GM19043 (cell line): ENCODE data around the gene APOBEC3B.
"Not testable (repeated sequence)": the region's sequence is repeated elsewhere in the genome, so short reads cannot be mapped to it uniquely, and the experiment has no call there.

Source experiments
- ATAC-seq: cut with Tn5 transposase; IDR thresholded peaks from one replicate; pipeline ENCODE4 v1.9.1; 2021; ENCODE audit warnings: low read depth; ENCODE audit not compliant: unreplicated experiment

The APOBEC3B gene

GRCh38 chr22:38987171-38987895, 5.2 kb downstream of the APOBEC3B start:
- no peak for ATAC-seq

- no peak for ATAC-seq
Measured at GRCh38 chr22:38989466-38989865, 7.3 kb downstream of the APOBEC3B start.

GRCh38 chr22:38992871-38993371, 10.8 kb downstream of the APOBEC3B start:
- ATAC-seq: not testable (repeated sequence)

- no peak for ATAC-seq
Measured at GRCh38 chr22:38996105-38996504, 14.0 kb downstream of the APOBEC3B start.

- no peak for ATAC-seq
Measured at GRCh38 chr22:38997518-38997917, 15.4 kb downstream of the APOBEC3B start.

- no peak for ATAC-seq
Measured at GRCh38 chr22:39003165-39003638, 21.1 kb downstream of the APOBEC3B start.

GRCh38 chr22:39007177-39007576, 25.0 kb downstream of the APOBEC3B start:
- no peak for ATAC-seq

GRCh38 chr22:39008271-39008850, 26.2 kb downstream of the APOBEC3B start:
- not testable (repeated sequence) for ATAC-seq

GRCh38 chr22:39010946-39011345, 28.8 kb downstream of the APOBEC3B start:
- ATAC-seq: no peak

GRCh38 chr22:39012533-39013511, 30.7 kb downstream of the APOBEC3B start:
- no peak for ATAC-seq

GRCh38 chr22:39013561-39013941, 31.4 kb downstream of the APOBEC3B start:
- not testable (repeated sequence) for ATAC-seq

GRCh38 chr22:39013942-39014722, 32.0 kb downstream of the APOBEC3B start, which contains the start of gene APOBEC3C:
TSS of gene APOBEC3C (plus strand) at chr22:39014257. CDS start at chr22:39014363, 106 bp downstream.
- peak; percentile 87 for ATAC-seq

- not testable (repeated sequence) for ATAC-seq
Measured at GRCh38 chr22:39014723-39015121, 32.6 kb downstream of the APOBEC3B start.

- no peak for ATAC-seq
Measured at GRCh38 chr22:39016592-39016991, 34.4 kb downstream of the APOBEC3B start.

- no peak for ATAC-seq
Measured at GRCh38 chr22:39017596-39018365, 35.6 kb downstream of the APOBEC3B start.

- ATAC-seq: not testable (repeated sequence)
Measured at GRCh38 chr22:39020021-39020651, 38.0 kb downstream of the APOBEC3B start.

- ATAC-seq: no peak
Measured at GRCh38 chr22:39021552-39022250, 39.6 kb downstream of the APOBEC3B start.
